ENCODE data around the gene SLC13A1.

The SLC13A1 gene

GRCh38 chr7:123193235-123193634, 6.5 kb downstream of the SLC13A1 start:
- DNase-seq, result no peak

- DNase-seq, result no peak
Measured at GRCh38 chr7:123191132-123191531, 8.6 kb downstream of the SLC13A1 start.

- DNase-seq, result peak; percentile 3
Measured at GRCh38 chr7:123190109-123190831, 9.5 kb downstream of the SLC13A1 start.

- DNase-seq, result no peak
Measured at GRCh38 chr7:123185756-123186155, 14.0 kb downstream of the SLC13A1 start.

GRCh38 chr7:123184271-123184670, 15.5 kb downstream of the SLC13A1 start:
- DNase-seq, result no peak

GRCh38 chr7:123183431-123183830, 16.3 kb downstream of the SLC13A1 start:
- no peak for DNase-seq

GRCh38 chr7:123177442-123177841, 22.3 kb downstream of the SLC13A1 start:
- no peak for DNase-seq

GRCh38 chr7:123170333-123171246, 29.2 kb downstream of the SLC13A1 start:
- DNase-seq, result no peak

- DNase-seq, result no peak
Measured at GRCh38 chr7:123169065-123169464, 30.7 kb downstream of the SLC13A1 start.

GRCh38 chr7:123157606-123158005, 42.2 kb downstream of the SLC13A1 start:
- no peak for DNase-seq

GRCh38 chr7:123155571-123155970, 44.2 kb downstream of the SLC13A1 start:
- DNase-seq, result no peak

- DNase-seq, result peak; percentile 78
Measured at GRCh38 chr7:123154231-123154860, 45.4 kb downstream of the SLC13A1 start.

- DNase-seq, result no peak
Measured at GRCh38 chr7:123151443-123151842, 48.3 kb downstream of the SLC13A1 start.

GRCh38 chr7:123148813-123149212, 51.0 kb downstream of the SLC13A1 start:
- DNase-seq, result no peak

- no peak for DNase-seq
Measured at GRCh38 chr7:123143252-123144006, 56.3 kb downstream of the SLC13A1 start.

GRCh38 chr7:123140561-123140960, 59.2 kb downstream of the SLC13A1 start:
- DNase-seq, result no peak

- DNase-seq, result no peak
Measured at GRCh38 chr7:123135960-123136359, 63.8 kb downstream of the SLC13A1 start.

- DNase-seq, result no peak
Measured at GRCh38 chr7:123133924-123134323, 65.8 kb downstream of the SLC13A1 start.

- no peak for DNase-seq
Measured at GRCh38 chr7:123131961-123132360, 67.8 kb downstream of the SLC13A1 start.

GRCh38 chr7:123131556-123131955, 68.2 kb downstream of the SLC13A1 start:
- DNase-seq, result no peak

GRCh38 chr7:123131140-123131539, 68.6 kb downstream of the SLC13A1 start:
- no peak for DNase-seq

- no peak for DNase-seq
Measured at GRCh38 chr7:123126691-123127090, 73.1 kb downstream of the SLC13A1 start.

GRCh38 chr7:123126171-123126570, 73.6 kb downstream of the SLC13A1 start:
- no peak for DNase-seq

Measured in fibroblast of skin of scalp (primary cell).